ENCODE data around the gene SELP.

- no peak for TF ChIP-seq POLR2A (conservative IDR thresholded peaks at IDR 0.05)
- TF ChIP-seq ZNF561 (CRISPR knock-in tag; conservative IDR thresholded peaks at IDR 0.05), result no peak
- no peak for TF ChIP-seq SMARCC2 (IDR thresholded peaks at IDR 0.05; ENCODE audit: low read depth)
- TF ChIP-seq CBX2 (IDR thresholded peaks at IDR 0.05; ENCODE audit: insufficient read depth, low read length, poor library complexity, severe bottlenecking), result no peak
- no peak for TF ChIP-seq ATF7 (IDR thresholded peaks at IDR 0.05)
- TF ChIP-seq STAG1 (CRISPR knock-in tag; IDR thresholded peaks at IDR 0.05; ENCODE audit: borderline replicate concordance), result no peak
Measured at GRCh38 chr1:169648187-169648586, 18.3 kb upstream of the SELP start.

Measured in K562 (cell line).